Fibroblast of lung (primary cell): ENCODE data around the gene C1QTNF5. TPM values are rescaled to one million over a fixed set of nuclear protein-coding genes. Genes with fewer than 3 reads are reported as not detected.

ENCODE experiments used
- DNase-seq, 2 donors: peaks; one replicate each; pipeline versions ENCODE4 v3.0.0 to v3.0.0-alpha.2; 2010; ENCODE audit warnings: low read depth in 2 of 2
- H2AFZ ChIP-seq: 2 replicates; pipeline ENCODE4 v1.5.1; 2012; ENCODE audit warnings: low read length, control low read depth, inconsistent platforms
- H3K27ac ChIP-seq: 2 replicates; pipeline ENCODE4 v1.5.1; 2011; ENCODE audit warnings: low read length, control low read depth; ENCODE audit not compliant: insufficient read depth
- H3K27me3 ChIP-seq: 2 replicates; pipeline ENCODE4 v1.5.1; 2011; ENCODE audit warnings: mild to moderate bottlenecking, low read length; ENCODE audit not compliant: control insufficient read depth, insufficient read depth
- H3K36me3 ChIP-seq: 2 replicates; pipeline ENCODE4 v1.5.1; 2011; ENCODE audit warnings: low read length; ENCODE audit not compliant: control insufficient read depth, insufficient read depth
- H3K4me1 ChIP-seq: 2 replicates; pipeline ENCODE4 v1.5.1; 2011; ENCODE audit warnings: low read length; ENCODE audit not compliant: control insufficient read depth, insufficient read depth; ENCODE audit errors: extremely low read depth
- H3K4me2 ChIP-seq: 2 replicates; pipeline ENCODE4 v1.5.1; 2011; ENCODE audit warnings: low read length, control low read depth; ENCODE audit not compliant: insufficient read depth; ENCODE audit errors: extremely low read depth
- H3K4me3 ChIP-seq, 4 experiments: fragments of 200-600 bp in 1 of 4; sonication (generic) in 1 of 4; replicated peaks in 1 of 4; 2 replicates each; pipeline ENCODE4 v1.5.1; 2011 to 2016; ENCODE audit warnings: low read length in 4 of 4, low read depth in 3 of 4, mild to moderate bottlenecking in 3 of 4, control low read depth in 2 of 4, inconsistent platforms in 1 of 4, mixed read lengths in 1 of 4; ENCODE audit not compliant: insufficient read depth in 1 of 4; ENCODE audit errors: control extremely low read depth in 1 of 4
- H3K79me2 ChIP-seq: 2 replicates; pipeline ENCODE4 v1.5.1; 2012; ENCODE audit warnings: mild to moderate bottlenecking, low read length, inconsistent platforms; ENCODE audit not compliant: control insufficient read depth, insufficient read depth
- H3K9ac ChIP-seq: 2 replicates; pipeline ENCODE4 v1.5.1; 2011; ENCODE audit warnings: mild to moderate bottlenecking, low read length, control low read depth; ENCODE audit not compliant: insufficient read depth
- H3K9me3 ChIP-seq: 2 replicates; pipeline ENCODE4 v1.5.1; 2012; ENCODE audit warnings: low read depth, low read length; ENCODE audit not compliant: control insufficient read depth, insufficient read depth
- H4K20me1 ChIP-seq: 2 replicates; pipeline ENCODE4 v1.5.1; 2011; ENCODE audit warnings: low read length; ENCODE audit not compliant: control insufficient read depth, insufficient read depth; ENCODE audit errors: extremely low read depth
- CTCF ChIP-seq, 2 donors: IDR thresholded peaks in 1 of 2; conservative IDR thresholded peaks in 1 of 2; 1 replicate in 1 of 2; 2 replicates in 1 of 2; pipeline ENCODE4 v1.5.1; 2011 to 2012; ENCODE audit warnings: low read length in 2 of 2, control low read depth in 1 of 2, inconsistent platforms in 1 of 2, low read depth in 1 of 2, mild to moderate bottlenecking in 1 of 2
- EZH2 ChIP-seq: IDR thresholded peaks from 2 replicates; pipeline ENCODE4 v1.5.1; 2012; ENCODE audit warnings: low read length, control low read depth, mild to moderate bottlenecking; ENCODE audit errors: missing control alignments
- polyA minus RNA-seq: library from RNA; depleted of rRNA, polyadenylated mRNA; stranded (reverse); fragments of >200 nt; gene quantifications from 2 replicates; pipeline ENCODE4 v1.2.3, GENCODE V29; 2011; ENCODE audit warnings: low replicate concordance
- polyA plus RNA-seq, 2 donors: library from polyadenylated mRNA; depleted of rRNA in 1 of 2; stranded (reverse) in 1 of 2; unstranded in 1 of 2; fragments of >200 nt; gene quantifications; 2 replicates each; pipeline ENCODE4 v1.2.1, GENCODE V29; 2011 to 2012; ENCODE audit warnings: missing spikeins in 1 of 2
- total RNA-seq: library from RNA; depleted of rRNA; stranded (reverse); fragments of >200 nt; gene quantifications from 2 replicates; pipeline ENCODE4 v1.2.1, GENCODE V29; 2014

Gene C1QTNF5
- total RNA-seq (32.0 and 34.4 TPM in 2 replicates), polyA plus RNA-seq (13.4 and 13.6 TPM in 2 replicates), polyA minus RNA-seq (10.6 and 14.9 TPM in 2 replicates)
- polyA plus RNA-seq (2012): 23.0 and 28.9 TPM in 2 replicates

- Histone ChIP-seq H3K27me3 (peaks cover 7% of the 10 kb centered on the region), H3K4me1 (peaks cover 25% of the 10 kb centered on the region), H3K36me3 (peaks cover 4% of the 10 kb centered on the region), H2AFZ (peak within 1 kb of the TSS; percentile 30), H3K9ac (peak within 1 kb of the TSS; percentile 66), H4K20me1 (no peaks in the 10 kb centered on the region), H3K27ac (peak within 1 kb of the TSS; percentile 53), H3K4me3 (peak within 1 kb of the TSS; percentile 44 to 70 (median 52)), H3K79me2 (peaks cover 7% of the 10 kb centered on the region), H3K4me2 (peak within 1 kb of the TSS; percentile 93), H3K9me3 (no peaks in the 10 kb centered on the region)
- TF ChIP-seq EZH2 (no peak), CTCF (conservative IDR thresholded peaks at IDR 0.05 in 1 of 2, IDR thresholded peaks at IDR 0.05 in 1 of 2; ENCODE audit: low read depth in 1 of 2, low read length in 2 of 2) (no peak)
- DNase-seq: peak; percentile 71 to 83
These were observed at the start of gene C1QTNF5 for GRCh38 chr11:119340335-119341221. Gene C1QTNF5, minus strand, starts transcription at chr11:119340883. Its CDS starts 486 bp downstream, at chr11:119340397.

GRCh38 chr11:119389611-119390254, 49.0 kb upstream of the C1QTNF5 start:
- peak in 1 of 2 donors; percentile 47 for TF ChIP-seq CTCF (conservative IDR thresholded peaks at IDR 0.05 in 1 of 2, IDR thresholded peaks at IDR 0.05 in 1 of 2; ENCODE audit: low read depth in 1 of 2, low read length in 2 of 2)
- no peak for TF ChIP-seq EZH2
- H2AFZ ChIP-seq: no peak overlapping the region
- no peak for DNase-seq

GRCh38 chr11:119388103-119388502, 47.4 kb upstream of the C1QTNF5 start:
- no peak overlapping the region for H3K9ac ChIP-seq
- no peak overlapping the region for H2AFZ ChIP-seq
- no peaks in the 10 kb centered on the region for H4K20me1 ChIP-seq
- no peak overlapping the region for H3K27ac ChIP-seq
- H3K4me2 ChIP-seq: no peak overlapping the region
- DNase-seq: no peak
- H3K27me3 ChIP-seq: peaks cover 17% of the 10 kb centered on the region
- no peaks in the 10 kb centered on the region for H3K9me3 ChIP-seq
- no peak for TF ChIP-seq CTCF (conservative IDR thresholded peaks at IDR 0.05 in 1 of 2, IDR thresholded peaks at IDR 0.05 in 1 of 2; ENCODE audit: low read depth in 1 of 2, low read length in 2 of 2)
- no peak for TF ChIP-seq EZH2
- H3K36me3 ChIP-seq: no peaks in the 10 kb centered on the region
- no peaks in the 10 kb centered on the region for H3K79me2 ChIP-seq
- no peak overlapping the region for H3K4me3 ChIP-seq
- no peaks in the 10 kb centered on the region for H3K4me1 ChIP-seq

More at GRCh38 chr11:119389611-119390254, 49.0 kb upstream of the C1QTNF5 start:
- no peak overlapping the region for H3K27ac ChIP-seq
- no peak overlapping the region for H3K9ac ChIP-seq
- no peaks in the 10 kb centered on the region for H4K20me1 ChIP-seq
- no peak overlapping the region for H3K4me2 ChIP-seq
- no peaks in the 10 kb centered on the region for H3K9me3 ChIP-seq
- H3K36me3 ChIP-seq: no peaks in the 10 kb centered on the region
- no peaks in the 10 kb centered on the region for H3K4me1 ChIP-seq
- no peak overlapping the region for H3K4me3 ChIP-seq
- H3K27me3 ChIP-seq: peaks cover 14% of the 10 kb centered on the region
- no peaks in the 10 kb centered on the region for H3K79me2 ChIP-seq
